GM12878 (cell line): ENCODE data around the gene FBLN7.

Source experiments
- CEBPB ChIP-seq, 2 experiments: fragments of 150-350 bp in 1 of 2; IDR thresholded peaks; 2 replicates each; pipeline ENCODE4 v1.6.1; 2012 to 2014; ENCODE audit warnings: low read depth in 2 of 2, low read length in 2 of 2, borderline replicate concordance in 1 of 2, inconsistent platforms in 1 of 2
- CTCF ChIP-seq, 3 experiments: IDR thresholded peaks in 2 of 3; conservative IDR thresholded peaks in 1 of 3; 2 replicates each; pipeline ENCODE4 v1.5.1; 2011; ENCODE audit warnings: low read depth in 3 of 3, low read length in 3 of 3, mild to moderate bottlenecking in 3 of 3, control low read depth in 2 of 3, moderate library complexity in 2 of 3, inconsistent platforms in 1 of 3, mixed read lengths in 1 of 3; ENCODE audit not compliant: control insufficient read depth in 2 of 3, insufficient read depth in 1 of 3; ENCODE audit errors: extremely low read depth in 1 of 3
- ESRRA ChIP-seq: IDR thresholded peaks from 2 replicates; pipeline ENCODE4 v1.6.1; 2012; ENCODE audit warnings: mild to moderate bottlenecking, low read length, improper control_type of control experiment
- EZH2 ChIP-seq: IDR thresholded peaks from 2 replicates; pipeline ENCODE4 v1.6.1; 2012; ENCODE audit warnings: low read depth, mild to moderate bottlenecking, control low read depth, inconsistent platforms, low read length, borderline replicate concordance; ENCODE audit not compliant: control insufficient read depth
- HDGF ChIP-seq: fragments of 450-650 bp; IDR thresholded peaks from 2 replicates; pipeline ENCODE4 v1.6.1; 2016; ENCODE audit warnings: antibody characterized with exemption
- PAX5 ChIP-seq: IDR thresholded peaks from 2 replicates; pipeline ENCODE4 v1.6.1; 2011; ENCODE audit warnings: low read depth, low read length, borderline replicate concordance
- POLR2A ChIP-seq: IDR thresholded peaks from 2 replicates; pipeline ENCODE4 v1.6.1; 2011; ENCODE audit warnings: low read depth, mild to moderate bottlenecking, low read length
- TARDBP ChIP-seq: IDR thresholded peaks from 2 replicates; pipeline ENCODE4 v1.6.1; 2016; ENCODE audit warnings: borderline replicate concordance
- USF1 ChIP-seq: IDR thresholded peaks from 2 replicates; pipeline ENCODE4 v1.6.1; 2011; ENCODE audit warnings: borderline replicate concordance, low read depth, mild to moderate bottlenecking, moderate library complexity, mixed read lengths, low read length; ENCODE audit not compliant: insufficient read depth; ENCODE audit errors: extremely low read length
- YY1 ChIP-seq: IDR thresholded peaks from 2 replicates; pipeline ENCODE4 v1.6.1; 2011; ENCODE audit warnings: low read depth, mild to moderate bottlenecking, low read length
- ZSCAN29 ChIP-seq: fragments of 450-650 bp; IDR thresholded peaks from 2 replicates; pipeline ENCODE4 v1.6.1; 2017; ENCODE audit warnings: mild to moderate bottlenecking, moderate library complexity

DNA sequence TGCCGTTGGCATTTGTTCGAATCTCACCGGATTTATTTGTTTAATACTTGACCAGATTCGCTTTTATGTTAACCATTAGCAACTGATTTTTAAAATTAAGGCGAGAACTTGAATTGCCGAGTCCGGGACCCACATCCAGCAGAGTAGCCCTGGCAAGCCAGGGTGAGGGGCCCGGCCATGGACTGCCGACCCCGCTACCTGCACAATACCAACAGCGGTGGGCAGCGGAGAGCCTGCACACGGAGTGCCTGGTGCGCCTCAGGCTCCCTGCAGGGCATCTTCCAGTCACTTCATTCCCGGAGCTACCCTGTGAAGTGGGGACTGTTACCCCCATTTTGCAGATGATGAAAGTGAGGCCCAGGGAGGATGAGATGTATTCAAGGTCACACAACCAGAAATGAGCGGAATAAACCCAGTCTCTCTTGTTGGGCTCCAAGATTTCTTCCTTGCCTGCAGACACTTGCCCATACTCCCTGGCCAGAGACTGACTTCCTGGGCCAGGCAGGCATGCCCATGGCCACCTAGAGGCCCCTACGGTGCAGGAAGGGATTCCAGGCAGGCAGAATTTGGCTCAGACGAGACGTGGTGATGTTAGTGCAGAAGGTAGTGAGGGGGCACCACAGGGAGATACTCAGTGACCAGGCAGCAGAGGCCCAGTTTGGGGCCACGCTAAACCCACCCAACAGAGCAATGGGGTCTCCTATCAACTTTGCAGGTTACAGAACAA, 2.9 kb downstream of the FBLN7 start:
- TF ChIP-seq CEBPB (IDR thresholded peaks at IDR 0.05; ENCODE audit: borderline replicate concordance in 1 of 2, low read depth in 2 of 2, low read length in 2 of 2) (no peak), YY1 (no peak), PAX5 (no peak), EZH2 (no peak), CTCF (IDR thresholded peaks at IDR 0.05 in 2 of 3, conservative IDR thresholded peaks at IDR 0.05 in 1 of 3; ENCODE audit: control insufficient read depth in 2 of 3, extremely low read depth in 1 of 3, insufficient read depth in 1 of 3, low read depth in 3 of 3, low read length in 3 of 3) (no peak), ZSCAN29 (no peak), ESRRA (no peak), TARDBP (no peak), HDGF (no peak), POLR2A (no peak), USF1 (no peak)
